HG03442 (cell line): ENCODE measurements around the gene LAPTM5.

Experiments used
- ATAC-seq: cut with Tn5 transposase; IDR thresholded peaks from one replicate; pipeline ENCODE4 v1.9.1; 2021; ENCODE audit warnings: mild to moderate bottlenecking, moderate library complexity; ENCODE audit not compliant: unreplicated experiment

The LAPTM5 gene

GRCh38 chr1:30758121-30758688 is 631 bp upstream of the LAPTM5 start:
- no peak for ATAC-seq

- no peak for ATAC-seq
These were observed 826 bp downstream of the LAPTM5 start for GRCh38 chr1:30756545-30757351.

GRCh38 chr1:30756206-30756544 is 1.4 kb downstream of the LAPTM5 start:
- ATAC-seq, result no peak

GRCh38 chr1:30755746-30756145 is 1.8 kb downstream of the LAPTM5 start:
- no peak for ATAC-seq

GRCh38 chr1:30755334-30755733 is 2.2 kb downstream of the LAPTM5 start:
- no peak for ATAC-seq

GRCh38 chr1:30754684-30755171 is 2.8 kb downstream of the LAPTM5 start:
- ATAC-seq, result peak; percentile 40

GRCh38 chr1:30753660-30754123 is 3.9 kb downstream of the LAPTM5 start:
- ATAC-seq, result no peak

GRCh38 chr1:30753118-30753517 is 4.5 kb downstream of the LAPTM5 start:
- no peak for ATAC-seq

GRCh38 chr1:30752651-30752908 is 5.0 kb downstream of the LAPTM5 start:
- ATAC-seq, result no peak

- ATAC-seq, result no peak
These were observed 5.5 kb downstream of the LAPTM5 start for GRCh38 chr1:30751830-30752650.

GRCh38 chr1:30750731-30751291 is 6.8 kb downstream of the LAPTM5 start:
- no peak for ATAC-seq

- no peak for ATAC-seq
These were observed 7.6 kb downstream of the LAPTM5 start for GRCh38 chr1:30749691-30750583.

- ATAC-seq, result no peak
These were observed 8.7 kb downstream of the LAPTM5 start for GRCh38 chr1:30748699-30749401.

- no peak for ATAC-seq
These were observed 9.4 kb downstream of the LAPTM5 start for GRCh38 chr1:30748098-30748698.

GRCh38 chr1:30747033-30748008 is 10.3 kb downstream of the LAPTM5 start:
- no peak for ATAC-seq

GRCh38 chr1:30746212-30747032 is 11.2 kb downstream of the LAPTM5 start:
- ATAC-seq, result no peak

- ATAC-seq, result no peak
These were observed 11.8 kb downstream of the LAPTM5 start for GRCh38 chr1:30745834-30746208.
